HepG2 (cell line): Measurements from ENCODE around the gene OSBPL9. TPM values are rescaled to one million over a fixed set of nuclear protein-coding genes. Genes with fewer than 3 reads are reported as not detected.

ENCODE experiments used
- GZF1 ChIP-seq: sonication (generic); formaldehyde crosslinking; IDR thresholded peaks from 2 replicates; pipeline ENCODE4 v1.5.1; 2020; ENCODE audit warnings: mild to moderate bottlenecking, missing genetic modification reagents
- HCFC1 ChIP-seq: fragments of 150-350 bp; IDR thresholded peaks from 2 replicates; pipeline ENCODE4 v1.6.1; 2014; ENCODE audit warnings: low read depth, low read length
- HNRNPK ChIP-seq: fragments of 200-400 bp; formaldehyde crosslinking; IDR thresholded peaks from 2 replicates; pipeline ENCODE4 v1.6.1; 2018; ENCODE audit warnings: low read length, low read depth, moderate library complexity, mild to moderate bottlenecking; ENCODE audit not compliant: poor library complexity, severe bottlenecking
- IRF2 ChIP-seq: IDR thresholded peaks from 2 replicates; pipeline ENCODE4 v1.6.1; 2018; ENCODE audit warnings: missing genetic modification reagents, missing compliant biosample characterization
- KDM5A ChIP-seq: fragments of 200-600 bp; sonication (generic); IDR thresholded peaks from 2 replicates; pipeline ENCODE4 v1.7.0; 2018; ENCODE audit warnings: antibody characterized with exemption, mild to moderate bottlenecking, low read length, borderline replicate concordance
- MBNL3 ChIP-seq: fragments of 250-450 bp; sonication (Bioruptor Pico); conservative IDR thresholded peaks from 2 replicates; pipeline ENCODE4 v1.8.0; 2022; ENCODE audit warnings: mild to moderate bottlenecking, inconsistent platforms
- NFYC ChIP-seq: IDR thresholded peaks from 2 replicates; pipeline ENCODE4 v1.6.1; 2016; ENCODE audit warnings: missing genetic modification reagents, missing compliant biosample characterization
- RBFOX2 ChIP-seq: fragments of 200-400 bp; formaldehyde crosslinking; IDR thresholded peaks from 2 replicates; pipeline ENCODE4 v1.6.1; 2017; ENCODE audit warnings: low read depth, mild to moderate bottlenecking, low read length
- RFXAP ChIP-seq: sonication (generic); formaldehyde crosslinking; IDR thresholded peaks from 2 replicates; pipeline ENCODE4 v1.4.0; 2020; ENCODE audit warnings: missing genetic modification reagents, borderline replicate concordance
- SMYD3 ChIP-seq: sonication (generic); formaldehyde crosslinking; IDR thresholded peaks from 2 replicates; pipeline ENCODE4 v1.8.1; 2023; ENCODE audit warnings: mild to moderate bottlenecking, missing genetic modification reagents
- ZBTB21 ChIP-seq: sonication (generic); formaldehyde crosslinking; IDR thresholded peaks from 2 replicates; pipeline ENCODE4 v1.4.0; 2020; ENCODE audit warnings: missing genetic modification reagents
- ZC3H13 ChIP-seq: sonication (generic); formaldehyde crosslinking; IDR thresholded peaks from 2 replicates; pipeline ENCODE4 v1.8.1; 2023; ENCODE audit warnings: mild to moderate bottlenecking, missing genetic modification reagents, moderate library complexity
- ZKSCAN1 ChIP-seq: fragments of 150-350 bp; IDR thresholded peaks from 2 replicates; pipeline ENCODE4 v1.6.1; 2014; ENCODE audit warnings: low read length
- ZNF136 ChIP-seq: sonication (generic); formaldehyde crosslinking; IDR thresholded peaks from 2 replicates; pipeline ENCODE4 v1.8.1; 2022; ENCODE audit warnings: low read depth, mild to moderate bottlenecking, moderate library complexity, missing genetic modification reagents
- ZNF263 ChIP-seq: sonication (generic); formaldehyde crosslinking; IDR thresholded peaks from 2 replicates; pipeline ENCODE4 v1.4.0; 2020; ENCODE audit warnings: missing genetic modification reagents
- ZNF605 ChIP-seq: sonication (generic); formaldehyde crosslinking; IDR thresholded peaks from 2 replicates; pipeline ENCODE4 v1.8.0; 2022; ENCODE audit warnings: mild to moderate bottlenecking, missing genetic modification reagents
- ZNF607 ChIP-seq: sonication (generic); formaldehyde crosslinking; IDR thresholded peaks from 2 replicates; pipeline ENCODE4 v1.5.1; 2020; ENCODE audit warnings: missing genetic modification reagents, mild to moderate bottlenecking, borderline replicate concordance
- ZNF747 ChIP-seq: sonication (generic); formaldehyde crosslinking; IDR thresholded peaks from 2 replicates; pipeline ENCODE4 v1.8.1; 2023; ENCODE audit warnings: missing genetic modification reagents, mild to moderate bottlenecking, borderline replicate concordance
- ZNF816 ChIP-seq: sonication (generic); formaldehyde crosslinking; IDR thresholded peaks from 2 replicates; pipeline ENCODE4 v1.8.0; 2022; ENCODE audit warnings: missing genetic modification reagents, mild to moderate bottlenecking, borderline replicate concordance
- polyA plus RNA-seq, 8 experiments: library from polyadenylated mRNA; depleted of rRNA in 3 of 8; stranded (reverse) in 7 of 8; unstranded in 1 of 8; fragments of >200 nt; fragmentation: Illumina TruSeq in 4 of 8; extraction: Trizol in 4 of 8; gene quantifications; 2 replicates each; pipeline versions ENCODE4 v1.2.1 to v1.2.3, GENCODE V29; 2011 to 2016; ENCODE audit warnings: low read depth in 4 of 8, missing spikeins in 1 of 8, mixed read lengths in 1 of 8; ENCODE audit not compliant: insufficient read depth in 1 of 8
- total RNA-seq, 5 experiments: library from RNA; depleted of rRNA; stranded (reverse); fragments of >200 nt; fragmentation: Illumina TruSeq; extraction: Trizol; gene quantifications; 2 replicates each; pipeline ENCODE4 v1.2.3, GENCODE V29; 2016; ENCODE audit warnings: low read depth in 1 of 5
- TF ChIP-seq, protein P1 (sequence below): sonication (generic); formaldehyde crosslinking; IDR thresholded peaks from 2 replicates; pipeline ENCODE4 v1.4.0; 2020; ENCODE audit warnings: mild to moderate bottlenecking, missing genetic modification reagents
- TF ChIP-seq, protein P2 (sequence below): sonication (generic); formaldehyde crosslinking; IDR thresholded peaks from 2 replicates; pipeline ENCODE4 v1.4.0; 2020; ENCODE audit warnings: missing genetic modification reagents
- TF ChIP-seq, protein P3 (sequence below): sonication (generic); formaldehyde crosslinking; IDR thresholded peaks from 2 replicates; pipeline ENCODE4 v1.8.0; 2022; ENCODE audit warnings: missing genetic modification reagents, low read depth, mild to moderate bottlenecking, borderline replicate concordance
- TF ChIP-seq, protein P4 (sequence below): sonication (generic); formaldehyde crosslinking; IDR thresholded peaks from 2 replicates; pipeline ENCODE4 v1.5.0; 2020; ENCODE audit warnings: missing genetic modification reagents
- TF ChIP-seq, protein P5 (sequence below): sonication (generic); formaldehyde crosslinking; IDR thresholded peaks from 2 replicates; pipeline ENCODE4 v1.4.0; 2020; ENCODE audit warnings: missing genetic modification reagents, borderline replicate concordance

OSBPL9 gene
- total and polyA plus RNA-seq, 2 of the 13 experiments (the other 11 are each of a cell fraction or from before 2014, with no cell fraction given), result 83.6 to 142 TPM

DNA sequence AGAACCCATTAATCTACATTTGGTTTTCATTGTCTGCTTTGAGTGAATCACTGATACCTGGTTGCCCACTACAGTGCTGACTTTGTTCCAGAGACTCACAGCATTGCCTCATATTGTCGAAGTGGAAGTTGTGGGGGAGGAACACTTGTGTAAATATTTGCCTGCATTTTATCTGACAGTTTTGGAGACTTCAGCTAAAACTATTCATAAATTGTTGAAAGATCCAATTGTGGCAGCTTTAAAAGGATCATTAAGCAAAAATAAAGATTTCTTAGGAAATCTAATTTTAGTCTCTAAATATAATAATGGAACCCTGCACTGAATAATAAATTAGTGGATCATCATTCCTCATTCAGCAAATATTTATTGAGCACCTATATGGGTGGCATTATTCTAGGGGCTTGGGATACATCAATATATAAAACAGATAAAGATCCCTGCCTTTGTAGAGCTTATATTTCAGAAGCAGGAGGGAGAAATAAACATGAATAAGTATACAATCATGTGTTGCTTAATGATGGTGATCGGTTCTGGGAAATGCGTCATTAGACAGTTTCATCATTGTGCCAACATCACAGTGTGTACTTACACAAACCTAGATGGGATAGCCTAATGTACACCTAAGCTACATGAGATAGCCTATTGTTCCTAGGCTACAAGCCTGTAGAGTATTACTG is 73.5 kb downstream of the OSBPL9 start (continued):
- TF ChIP-seq ZNF136 (CRISPR knock-in tag), result no peak
- peak; percentile 66; the same call in 1 of the 2 replicates for TF ChIP-seq ZNF816
- TF ChIP-seq, protein P1, sequence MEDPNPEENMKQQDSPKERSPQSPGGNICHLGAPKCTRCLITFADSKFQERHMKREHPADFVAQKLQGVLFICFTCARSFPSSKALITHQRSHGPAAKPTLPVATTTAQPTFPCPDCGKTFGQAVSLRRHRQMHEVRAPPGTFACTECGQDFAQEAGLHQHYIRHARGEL, result no peak
- TF ChIP-seq, protein P2, sequence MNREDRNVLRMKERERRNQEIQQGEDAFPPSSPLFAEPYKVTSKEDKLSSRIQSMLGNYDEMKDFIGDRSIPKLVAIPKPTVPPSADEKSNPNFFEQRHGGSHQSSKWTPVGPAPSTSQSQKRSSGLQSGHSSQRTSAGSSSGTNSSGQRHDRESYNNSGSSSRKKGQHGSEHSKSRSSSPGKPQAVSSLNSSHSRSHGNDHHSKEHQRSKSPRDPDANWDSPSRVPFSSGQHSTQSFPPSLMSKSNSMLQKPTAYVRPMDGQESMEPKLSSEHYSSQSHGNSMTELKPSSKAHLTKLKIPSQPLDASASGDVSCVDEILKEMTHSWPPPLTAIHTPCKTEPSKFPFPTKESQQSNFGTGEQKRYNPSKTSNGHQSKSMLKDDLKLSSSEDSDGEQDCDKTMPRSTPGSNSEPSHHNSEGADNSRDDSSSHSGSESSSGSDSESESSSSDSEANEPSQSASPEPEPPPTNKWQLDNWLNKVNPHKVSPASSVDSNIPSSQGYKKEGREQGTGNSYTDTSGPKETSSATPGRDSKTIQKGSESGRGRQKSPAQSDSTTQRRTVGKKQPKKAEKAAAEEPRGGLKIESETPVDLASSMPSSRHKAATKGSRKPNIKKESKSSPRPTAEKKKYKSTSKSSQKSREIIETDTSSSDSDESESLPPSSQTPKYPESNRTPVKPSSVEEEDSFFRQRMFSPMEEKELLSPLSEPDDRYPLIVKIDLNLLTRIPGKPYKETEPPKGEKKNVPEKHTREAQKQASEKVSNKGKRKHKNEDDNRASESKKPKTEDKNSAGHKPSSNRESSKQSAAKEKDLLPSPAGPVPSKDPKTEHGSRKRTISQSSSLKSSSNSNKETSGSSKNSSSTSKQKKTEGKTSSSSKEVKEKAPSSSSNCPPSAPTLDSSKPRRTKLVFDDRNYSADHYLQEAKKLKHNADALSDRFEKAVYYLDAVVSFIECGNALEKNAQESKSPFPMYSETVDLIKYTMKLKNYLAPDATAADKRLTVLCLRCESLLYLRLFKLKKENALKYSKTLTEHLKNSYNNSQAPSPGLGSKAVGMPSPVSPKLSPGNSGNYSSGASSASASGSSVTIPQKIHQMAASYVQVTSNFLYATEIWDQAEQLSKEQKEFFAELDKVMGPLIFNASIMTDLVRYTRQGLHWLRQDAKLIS (CRISPR knock-in tag), result 0 out of 2 replicates have a peak, but pooled peaks have one; percentile 36
- TF ChIP-seq ZNF607 (CRISPR knock-in tag), result no peak
- no peak for TF ChIP-seq NFYC (CRISPR knock-in tag)
- peak; percentile 93 for TF ChIP-seq ZBTB21 (CRISPR knock-in tag)
- TF ChIP-seq KDM5A, result peak; percentile 71; the same call in 1 of the 2 replicates
- no peak for TF ChIP-seq RFXAP (CRISPR knock-in tag)
- TF ChIP-seq ZNF263 (CRISPR knock-in tag), result no peak
- TF ChIP-seq HCFC1, result no peak
- TF ChIP-seq, protein P3, sequence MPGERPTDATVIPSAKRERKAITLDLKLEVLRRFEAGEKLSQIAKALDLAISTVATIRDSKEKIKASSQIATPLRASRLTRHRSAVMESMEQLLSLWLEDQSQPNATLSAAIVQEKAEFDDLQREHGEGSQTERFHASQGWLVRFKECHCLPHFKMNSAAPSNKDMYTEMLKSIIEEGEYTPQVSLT (CRISPR knock-in tag), result no peak
- TF ChIP-seq GZF1, result no peak
- TF ChIP-seq IRF2, result peak; percentile 52; the same call in 1 of the 2 replicates
- TF ChIP-seq ZNF605, result no peak
- TF ChIP-seq, protein P4, sequence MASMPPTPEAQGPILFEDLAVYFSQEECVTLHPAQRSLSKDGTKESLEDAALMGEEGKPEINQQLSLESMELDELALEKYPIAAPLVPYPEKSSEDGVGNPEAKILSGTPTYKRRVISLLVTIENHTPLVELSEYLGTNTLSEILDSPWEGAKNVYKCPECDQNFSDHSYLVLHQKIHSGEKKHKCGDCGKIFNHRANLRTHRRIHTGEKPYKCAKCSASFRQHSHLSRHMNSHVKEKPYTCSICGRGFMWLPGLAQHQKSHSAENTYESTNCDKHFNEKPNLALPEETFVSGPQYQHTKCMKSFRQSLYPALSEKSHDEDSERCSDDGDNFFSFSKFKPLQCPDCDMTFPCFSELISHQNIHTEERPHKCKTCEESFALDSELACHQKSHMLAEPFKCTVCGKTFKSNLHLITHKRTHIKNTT, result no peak
- no peak for TF ChIP-seq ZC3H13 (CRISPR knock-in tag)
- TF ChIP-seq SMYD3 (CRISPR knock-in tag), result no peak
- TF ChIP-seq, protein P5, sequence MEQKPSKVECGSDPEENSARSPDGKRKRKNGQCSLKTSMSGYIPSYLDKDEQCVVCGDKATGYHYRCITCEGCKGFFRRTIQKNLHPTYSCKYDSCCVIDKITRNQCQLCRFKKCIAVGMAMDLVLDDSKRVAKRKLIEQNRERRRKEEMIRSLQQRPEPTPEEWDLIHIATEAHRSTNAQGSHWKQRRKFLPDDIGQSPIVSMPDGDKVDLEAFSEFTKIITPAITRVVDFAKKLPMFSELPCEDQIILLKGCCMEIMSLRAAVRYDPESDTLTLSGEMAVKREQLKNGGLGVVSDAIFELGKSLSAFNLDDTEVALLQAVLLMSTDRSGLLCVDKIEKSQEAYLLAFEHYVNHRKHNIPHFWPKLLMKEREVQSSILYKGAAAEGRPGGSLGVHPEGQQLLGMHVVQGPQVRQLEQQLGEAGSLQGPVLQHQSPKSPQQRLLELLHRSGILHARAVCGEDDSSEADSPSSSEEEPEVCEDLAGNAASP (CRISPR knock-in tag), result peak; percentile 86; the same call in 1 of the 2 replicates
- TF ChIP-seq ZNF747 (CRISPR knock-in tag), result no peak
- no peak for TF ChIP-seq HNRNPK
- TF ChIP-seq ZKSCAN1, result no peak
- no peak for TF ChIP-seq MBNL3 (CRISPR knock-in tag)
- TF ChIP-seq RBFOX2, result no peak
